ENCODE data around the gene DAB1.
A peak's percentile ranks its signal among the peaks of the same experiment; 100 is the strongest.

The DAB1 gene

GRCh38 chr1:57063406-57064125 is 360.3 kb downstream of the DAB1 start:
- no peak for DNase-seq

- DNase-seq, result peak; percentile 2
Observed at GRCh38 chr1:57061369-57061768, 362.5 kb downstream of the DAB1 start.

DNA sequence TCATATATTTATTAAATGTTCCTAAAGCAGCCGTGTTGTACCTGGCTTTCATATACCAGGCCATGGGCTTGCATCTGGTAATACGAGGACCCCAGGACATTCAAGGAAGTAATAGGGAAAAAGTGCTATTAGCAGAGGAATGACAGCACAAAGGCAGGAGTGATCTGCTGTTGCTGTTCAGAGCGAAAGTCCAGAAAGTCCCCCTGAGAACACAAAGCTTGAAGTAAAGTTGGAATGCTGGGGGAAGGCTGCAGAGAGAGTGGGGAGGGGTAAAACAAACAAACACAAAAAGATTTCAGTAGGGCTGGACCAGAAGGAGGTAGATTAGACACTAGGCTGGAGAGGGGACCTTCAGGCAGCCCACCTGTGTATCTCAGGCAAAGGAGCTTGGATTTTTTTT is 363.4 kb downstream of the DAB1 start:
- no peak for DNase-seq

GRCh38 chr1:57058652-57059501 is 365.0 kb downstream of the DAB1 start:
- no peak for DNase-seq

- no peak for DNase-seq
Observed at GRCh38 chr1:57048856-57049255, 375.0 kb downstream of the DAB1 start.

DNA sequence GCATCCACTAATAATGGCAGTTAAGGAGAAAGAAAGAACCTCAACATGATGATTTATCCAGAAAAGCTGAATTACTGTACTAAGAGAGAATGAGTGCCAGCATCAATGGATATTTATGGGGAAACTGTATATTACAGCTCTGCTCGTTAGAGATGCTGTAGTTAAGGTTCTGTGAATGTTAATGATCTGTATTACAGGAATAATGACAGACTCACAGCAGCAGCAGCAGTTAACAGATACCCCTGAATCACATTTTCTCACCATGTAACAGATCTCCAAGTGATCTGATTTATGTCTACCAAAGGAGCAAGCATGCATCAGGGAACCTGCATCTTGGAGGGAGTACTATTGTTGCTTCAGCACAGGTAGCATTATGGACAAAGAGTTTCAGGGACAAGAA is 377.4 kb downstream of the DAB1 start:
- no peak for DNase-seq

- DNase-seq, result no peak
Observed at GRCh38 chr1:57041901-57042300, 382.0 kb downstream of the DAB1 start.

- no peak for DNase-seq
Observed at GRCh38 chr1:57040811-57041210, 383.0 kb downstream of the DAB1 start.

DNA sequence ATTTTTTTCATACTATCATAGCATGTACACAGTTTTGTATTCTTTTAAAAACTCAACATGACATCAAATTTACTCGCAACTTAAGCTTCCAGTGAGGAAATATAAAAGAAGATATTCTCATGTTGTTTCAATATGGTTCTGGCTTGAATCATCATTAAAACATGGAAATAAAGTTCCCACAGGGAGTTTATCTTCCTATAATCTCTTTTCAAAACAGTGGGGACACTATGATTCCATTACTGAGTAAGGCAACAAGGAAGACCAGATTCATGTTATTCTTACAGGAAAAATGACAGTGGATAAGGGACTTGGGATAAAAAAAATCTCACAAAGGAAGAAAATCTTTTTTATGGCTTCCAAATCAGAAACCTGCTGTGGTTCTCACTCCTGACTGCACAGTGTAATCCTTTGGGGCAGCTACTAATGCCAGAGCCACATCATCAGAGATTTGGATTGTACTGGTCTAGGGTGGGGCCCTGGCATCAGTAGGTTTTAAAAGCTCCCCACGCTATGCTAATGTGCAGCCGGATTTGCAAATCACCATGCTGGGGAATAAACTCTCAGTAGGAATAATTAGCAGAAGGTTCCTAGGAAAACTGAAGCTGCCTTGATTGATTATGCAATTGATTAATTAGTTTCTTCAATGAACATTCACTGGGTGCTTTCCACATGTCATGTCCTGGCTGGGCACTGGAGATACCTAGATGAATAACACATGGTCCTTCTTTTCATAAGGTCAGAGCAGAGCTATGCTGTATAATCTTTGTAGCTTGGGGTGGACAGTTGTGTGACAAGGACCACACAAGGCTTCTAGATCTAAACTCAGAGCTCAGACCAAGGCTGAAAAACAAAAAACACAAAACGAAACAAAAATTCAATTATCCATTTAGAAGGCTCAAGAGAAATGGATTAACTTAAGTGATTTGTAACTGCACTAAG is 386.9 kb downstream of the DAB1 start:
- no peak for DNase-seq

DNA sequence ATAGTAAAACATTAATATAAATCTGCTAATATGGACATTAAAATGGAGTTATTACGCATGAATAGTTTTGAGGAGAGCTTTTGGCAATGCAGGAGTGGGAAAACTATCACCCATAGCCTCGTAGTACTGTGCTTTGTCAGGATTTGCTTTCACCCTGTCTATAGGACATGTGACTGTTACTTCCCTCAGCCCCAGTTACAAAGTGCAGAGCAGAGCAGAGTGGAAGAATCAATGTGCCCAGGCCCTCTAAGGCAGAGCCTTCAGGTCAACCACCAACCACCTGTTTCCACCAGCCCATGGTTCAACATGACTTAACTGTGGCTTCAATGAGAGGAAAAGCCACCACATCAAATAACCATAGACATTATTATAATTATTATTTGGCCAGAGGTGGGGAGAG is 389.1 kb downstream of the DAB1 start:
- DNase-seq, result no peak

GRCh38 chr1:57033222-57034001 is 390.4 kb downstream of the DAB1 start:
- no peak for DNase-seq

- no peak for DNase-seq
Observed at GRCh38 chr1:57026624-57027354, 397.1 kb downstream of the DAB1 start.

DNA sequence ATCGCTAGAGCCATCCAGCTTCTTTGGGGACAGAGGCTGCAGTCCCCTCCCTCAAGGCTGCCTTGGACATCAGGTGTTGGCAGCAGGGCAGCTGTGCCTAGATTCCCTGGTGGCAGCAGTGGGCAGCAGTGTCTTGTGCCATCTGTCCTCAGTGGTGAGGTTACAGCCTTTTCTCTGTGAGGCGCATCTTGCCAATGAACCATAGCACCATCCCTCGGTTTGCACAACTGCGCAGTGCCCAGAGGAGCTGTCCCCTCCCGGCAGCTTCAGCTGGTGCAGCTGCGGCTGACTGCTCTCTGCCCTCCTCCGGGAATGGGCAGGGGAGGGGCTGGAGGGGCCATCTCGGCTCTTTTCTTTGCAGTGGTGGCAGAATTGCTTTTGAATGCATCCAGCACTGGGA is 399.0 kb downstream of the DAB1 start:
- DNase-seq, result peak; percentile 21

DNA sequence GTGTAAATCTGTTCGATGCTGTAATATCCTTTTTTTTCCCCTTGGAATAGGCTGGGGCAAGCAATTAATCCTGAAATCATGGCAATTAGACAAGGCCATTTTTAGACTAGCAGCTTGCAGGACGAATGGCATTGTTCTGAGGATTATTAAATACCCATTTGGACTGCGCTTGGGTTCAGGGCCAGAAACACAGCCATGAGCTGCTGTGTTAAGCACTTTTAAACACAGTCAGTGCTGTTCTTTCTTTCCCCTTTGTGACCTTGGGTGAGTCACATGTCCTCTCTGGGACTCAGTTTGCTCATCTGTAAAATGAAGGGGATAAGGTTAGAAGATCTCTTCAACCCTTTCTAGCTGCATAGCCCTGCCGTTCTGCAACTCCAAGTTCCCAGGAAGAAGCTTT is 399.4 kb downstream of the DAB1 start:
- DNase-seq, result peak; percentile 2

DNA sequence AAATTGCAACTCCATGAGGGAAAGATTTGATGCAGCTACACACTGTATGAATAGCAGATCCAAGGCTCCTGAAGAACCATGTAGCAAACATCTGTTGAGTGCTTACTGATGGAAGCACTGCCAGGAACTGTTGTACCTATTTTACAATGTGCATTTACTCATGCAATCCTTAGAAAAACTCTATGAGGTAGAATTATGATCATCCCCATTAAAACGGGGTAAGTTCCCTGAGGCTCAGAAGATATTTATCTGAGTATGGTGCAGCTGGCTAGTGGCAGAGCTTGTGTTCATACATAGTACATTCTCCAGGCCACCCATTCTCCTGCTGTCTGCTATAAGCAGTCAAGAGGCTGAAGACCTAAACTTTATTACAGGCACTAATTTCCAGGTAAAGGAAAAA is 403.6 kb downstream of the DAB1 start:
- DNase-seq, result no peak

GRCh38 chr1:57019236-57019839 is 404.5 kb downstream of the DAB1 start:
- peak; percentile 58 for DNase-seq

DNA sequence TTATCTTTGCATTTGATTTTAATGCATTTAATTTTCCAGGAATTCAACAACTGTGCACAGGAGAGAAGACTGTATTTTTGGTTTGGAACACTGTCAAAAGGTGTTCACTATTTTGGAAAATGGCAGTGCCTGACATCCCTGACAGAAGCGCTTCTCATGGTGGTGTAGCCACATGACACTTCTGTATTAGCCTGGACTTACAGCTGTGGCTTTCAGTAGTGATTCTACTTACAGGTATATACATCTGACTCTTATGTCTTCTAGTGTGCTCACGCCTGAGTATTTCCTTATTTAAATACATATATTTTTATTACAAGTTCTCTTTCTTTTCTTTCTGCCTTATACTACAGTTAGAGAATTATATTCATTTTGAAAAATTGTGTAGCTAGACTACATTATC is 405.7 kb downstream of the DAB1 start:
- no peak for DNase-seq

DNA sequence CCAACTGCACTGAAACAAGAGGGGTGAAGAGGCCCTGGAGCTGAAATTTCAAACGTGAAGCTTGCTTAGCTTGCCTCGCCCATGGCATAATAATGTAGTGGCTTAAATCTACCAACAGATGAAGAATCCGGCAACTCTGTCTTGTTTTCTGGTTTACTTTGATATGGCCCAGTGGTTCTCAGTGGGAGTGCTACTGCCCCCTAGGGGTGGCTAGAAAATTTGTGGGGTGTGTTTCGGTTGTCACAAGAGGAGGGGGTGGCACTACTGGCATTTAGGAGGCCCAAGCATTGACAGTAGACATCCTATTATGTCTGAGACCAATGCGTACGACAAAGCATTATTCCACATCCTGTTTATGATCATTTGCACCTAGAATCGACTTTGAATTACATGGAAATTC is 406.1 kb downstream of the DAB1 start:
- DNase-seq, result no peak

DNA sequence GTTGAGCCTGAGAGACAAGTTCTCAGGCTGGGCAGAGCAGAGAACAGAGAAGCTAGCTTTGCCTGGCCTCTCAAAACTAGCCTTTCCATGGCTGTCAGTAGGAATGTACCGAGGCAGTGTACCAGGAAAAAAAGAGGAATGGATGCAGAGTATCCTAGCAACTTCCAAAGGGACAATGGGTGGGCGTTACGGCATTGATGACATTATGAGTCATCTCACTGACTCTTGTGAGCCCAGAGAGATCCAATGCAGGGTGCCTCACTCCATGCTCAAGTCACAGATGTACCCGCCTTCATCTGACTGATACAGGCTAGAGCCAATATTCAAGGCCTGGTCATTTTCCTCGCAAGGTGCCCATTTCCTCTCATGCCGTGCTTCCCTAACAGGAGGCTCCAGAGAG is 406.7 kb downstream of the DAB1 start:
- peak; percentile 4 for DNase-seq

GRCh38 chr1:57015071-57015470 is 408.8 kb downstream of the DAB1 start:
- no peak for DNase-seq

DNA sequence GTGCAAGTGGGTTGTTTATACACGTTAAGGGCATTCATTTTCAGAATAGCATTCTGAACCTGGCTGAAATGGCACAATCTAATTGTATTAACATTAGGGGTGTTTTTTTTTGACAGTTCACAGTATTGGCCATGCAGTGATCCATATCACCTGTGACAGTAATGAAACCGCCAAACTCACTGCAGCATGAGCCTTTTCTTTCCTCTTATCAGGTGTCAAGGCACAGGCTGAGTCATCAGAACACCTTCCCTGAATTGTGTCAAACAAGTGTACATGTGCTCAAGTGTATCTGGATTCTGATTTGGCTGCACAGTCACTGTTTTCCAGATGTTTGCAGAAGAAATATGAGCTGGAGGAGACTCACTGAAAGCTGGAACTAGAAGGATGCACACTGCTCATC is 410.3 kb downstream of the DAB1 start:
- DNase-seq, result no peak

All from NCI-H69 (cell line).